Neural cell (in vitro differentiated cells): ENCODE measurements around the gene MRPL58.

Experiments used
- EP300 ChIP-seq: fragments of 450-650 bp; conservative IDR thresholded peaks from 2 replicates; pipeline ENCODE4 v1.6.1; 2014; ENCODE audit warnings: antibody characterized with exemption, mild to moderate bottlenecking, moderate library complexity; ENCODE audit not compliant: poor library complexity, severe bottlenecking
- EZH2 ChIP-seq: fragments of 200-600, 300-800 bp; shearing (Covaris generic), sonication (generic); IDR thresholded peaks from 2 replicates; pipeline ENCODE4 v1.6.1; 2014; ENCODE audit warnings: antibody characterized with exemption, low read length, borderline replicate concordance, mild to moderate bottlenecking; ENCODE audit not compliant: insufficient read depth, poor library complexity, severe bottlenecking
- MXI1 ChIP-seq: fragments of 450-650 bp; conservative IDR thresholded peaks from 2 replicates; pipeline ENCODE4 v1.6.1; 2014; ENCODE audit warnings: antibody characterized with exemption, mild to moderate bottlenecking; ENCODE audit not compliant: poor library complexity, severe bottlenecking
- POLR2AphosphoS5 ChIP-seq: IDR thresholded peaks from 2 replicates; pipeline ENCODE4 v1.6.1; 2012
- RAD21 ChIP-seq: fragments of 450-650 bp; conservative IDR thresholded peaks from 2 replicates; pipeline ENCODE4 v1.6.1; 2014; ENCODE audit warnings: antibody characterized with exemption, mild to moderate bottlenecking, moderate library complexity
- SMC3 ChIP-seq: fragments of 450-650 bp; conservative IDR thresholded peaks from 2 replicates; pipeline ENCODE4 v1.6.1; 2014; ENCODE audit warnings: antibody characterized with exemption, mild to moderate bottlenecking, moderate library complexity; ENCODE audit not compliant: poor library complexity
- TAF1 ChIP-seq: IDR thresholded peaks from 2 replicates; pipeline ENCODE4 v1.6.1; 2012; ENCODE audit warnings: low read depth
- TF ChIP-seq, protein P1 (sequence below): fragments of 450-650 bp; IDR thresholded peaks from 2 replicates; pipeline ENCODE4 v1.5.1; 2014; ENCODE audit warnings: antibody characterized with exemption, mild to moderate bottlenecking, moderate library complexity; ENCODE audit not compliant: poor library complexity, severe bottlenecking

DNA sequence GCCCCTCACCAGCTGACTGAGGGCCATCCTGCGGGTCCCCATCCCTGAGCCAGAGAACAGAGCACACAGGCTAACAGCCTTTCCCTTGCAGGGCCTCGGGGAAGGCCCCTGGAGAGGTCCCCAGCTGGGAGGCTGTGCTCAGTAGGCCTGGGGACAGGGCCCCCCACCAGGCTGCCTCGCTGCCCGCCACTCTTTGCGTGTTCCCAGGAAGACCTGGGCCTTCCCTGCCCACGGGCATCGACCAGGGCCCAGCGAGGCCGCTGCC, 40.7 kb upstream of the MRPL58 start:
- TF ChIP-seq, protein P1, sequence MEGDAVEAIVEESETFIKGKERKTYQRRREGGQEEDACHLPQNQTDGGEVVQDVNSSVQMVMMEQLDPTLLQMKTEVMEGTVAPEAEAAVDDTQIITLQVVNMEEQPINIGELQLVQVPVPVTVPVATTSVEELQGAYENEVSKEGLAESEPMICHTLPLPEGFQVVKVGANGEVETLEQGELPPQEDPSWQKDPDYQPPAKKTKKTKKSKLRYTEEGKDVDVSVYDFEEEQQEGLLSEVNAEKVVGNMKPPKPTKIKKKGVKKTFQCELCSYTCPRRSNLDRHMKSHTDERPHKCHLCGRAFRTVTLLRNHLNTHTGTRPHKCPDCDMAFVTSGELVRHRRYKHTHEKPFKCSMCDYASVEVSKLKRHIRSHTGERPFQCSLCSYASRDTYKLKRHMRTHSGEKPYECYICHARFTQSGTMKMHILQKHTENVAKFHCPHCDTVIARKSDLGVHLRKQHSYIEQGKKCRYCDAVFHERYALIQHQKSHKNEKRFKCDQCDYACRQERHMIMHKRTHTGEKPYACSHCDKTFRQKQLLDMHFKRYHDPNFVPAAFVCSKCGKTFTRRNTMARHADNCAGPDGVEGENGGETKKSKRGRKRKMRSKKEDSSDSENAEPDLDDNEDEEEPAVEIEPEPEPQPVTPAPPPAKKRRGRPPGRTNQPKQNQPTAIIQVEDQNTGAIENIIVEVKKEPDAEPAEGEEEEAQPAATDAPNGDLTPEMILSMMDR = no peak
- TF ChIP-seq SMC3 (no peak), POLR2AphosphoS5 (no peak), EP300 (no peak), RAD21 (no peak), EZH2 (no peak), MXI1 (no peak), TAF1 (no peak)
